GM19238 (cell line): Measurements from ENCODE around the gene FIBCD1.

Experiments
- DNase-seq: peaks from one replicate; pipeline ENCODE4 v3.0.0; 2011; ENCODE audit warnings: low spot score; ENCODE audit not compliant: insufficient read length

Gene FIBCD1

DNA sequence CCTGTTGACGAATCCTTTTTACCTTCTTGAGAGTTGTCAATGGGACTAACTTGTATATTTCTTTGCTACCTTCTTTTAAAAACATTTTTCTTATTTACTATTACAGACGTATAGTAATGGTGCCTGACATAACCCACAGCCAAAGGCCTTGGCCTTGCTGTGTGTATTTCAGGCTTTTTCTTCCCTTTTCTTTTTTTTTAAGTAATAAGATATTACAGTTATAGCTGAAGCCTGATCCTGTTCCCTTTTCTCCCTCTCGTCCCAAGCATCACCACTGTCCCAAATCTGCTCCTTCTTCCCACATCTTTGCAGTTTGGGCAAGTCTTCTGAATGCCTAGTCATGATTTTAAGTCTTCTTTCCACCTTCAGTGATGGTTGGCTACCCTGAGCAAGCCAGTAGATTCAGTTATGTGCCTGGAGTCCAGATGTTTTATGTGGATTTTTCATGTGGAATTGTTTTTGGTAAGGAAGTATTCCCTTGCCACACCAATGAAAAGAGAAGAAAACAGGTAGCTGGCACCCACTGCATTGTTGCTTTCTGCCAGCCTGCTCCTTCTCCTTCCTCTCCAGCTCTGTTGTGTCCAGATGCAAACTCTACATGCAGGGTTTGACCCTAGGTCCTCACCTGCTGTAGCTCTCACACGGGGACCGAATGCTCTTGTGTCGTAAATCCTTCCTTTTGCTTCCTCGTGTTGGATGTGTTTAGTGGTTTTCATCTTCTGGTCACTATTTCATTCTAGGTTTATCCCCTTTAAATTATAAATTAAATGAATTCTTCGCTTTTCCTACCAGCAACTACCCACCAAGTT lies 77.5 kb downstream of the FIBCD1 start:
- DNase-seq = no peak

DNA sequence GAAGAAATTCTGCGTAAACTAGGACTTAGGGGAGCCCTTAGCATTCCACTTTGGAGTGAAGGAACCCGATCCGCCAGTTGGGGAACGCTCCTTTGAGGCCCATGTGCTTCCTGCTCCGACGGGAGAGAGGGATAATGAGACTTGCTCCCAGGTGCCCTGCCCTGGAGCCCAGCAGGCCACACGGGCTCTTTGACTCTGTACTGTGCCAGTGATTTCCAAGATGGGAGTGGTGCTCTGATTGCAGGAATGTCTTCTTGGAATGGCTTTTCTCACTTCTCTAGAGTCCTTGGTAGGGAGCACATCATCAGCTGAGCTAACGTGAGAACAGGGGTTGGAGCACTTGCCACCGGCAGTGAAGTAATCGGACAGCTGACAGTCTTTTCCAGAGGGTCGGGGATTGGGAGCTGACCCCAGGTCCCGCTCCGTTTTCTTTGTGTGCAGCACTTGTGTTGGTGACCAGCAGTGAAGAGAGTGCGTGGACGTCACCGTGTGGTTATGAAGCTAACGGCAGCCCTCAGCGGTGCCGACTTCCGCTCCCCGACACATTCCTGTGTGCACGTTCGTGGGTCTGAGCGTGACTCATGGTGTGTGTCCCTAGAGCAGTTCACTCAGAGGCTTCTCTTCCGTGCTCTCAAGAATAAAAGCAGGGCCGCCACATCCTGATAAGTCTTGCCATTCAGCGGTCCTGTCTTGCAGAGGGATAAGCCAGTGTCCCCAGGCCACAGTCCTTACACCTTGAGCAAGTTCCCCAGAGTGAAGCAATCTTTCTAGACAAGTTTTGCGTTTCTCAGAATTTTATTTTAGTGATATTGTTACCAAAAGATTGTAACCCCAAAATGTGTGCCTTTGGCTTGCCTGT lies 78.4 kb downstream of the FIBCD1 start:
- no peak for DNase-seq

DNA sequence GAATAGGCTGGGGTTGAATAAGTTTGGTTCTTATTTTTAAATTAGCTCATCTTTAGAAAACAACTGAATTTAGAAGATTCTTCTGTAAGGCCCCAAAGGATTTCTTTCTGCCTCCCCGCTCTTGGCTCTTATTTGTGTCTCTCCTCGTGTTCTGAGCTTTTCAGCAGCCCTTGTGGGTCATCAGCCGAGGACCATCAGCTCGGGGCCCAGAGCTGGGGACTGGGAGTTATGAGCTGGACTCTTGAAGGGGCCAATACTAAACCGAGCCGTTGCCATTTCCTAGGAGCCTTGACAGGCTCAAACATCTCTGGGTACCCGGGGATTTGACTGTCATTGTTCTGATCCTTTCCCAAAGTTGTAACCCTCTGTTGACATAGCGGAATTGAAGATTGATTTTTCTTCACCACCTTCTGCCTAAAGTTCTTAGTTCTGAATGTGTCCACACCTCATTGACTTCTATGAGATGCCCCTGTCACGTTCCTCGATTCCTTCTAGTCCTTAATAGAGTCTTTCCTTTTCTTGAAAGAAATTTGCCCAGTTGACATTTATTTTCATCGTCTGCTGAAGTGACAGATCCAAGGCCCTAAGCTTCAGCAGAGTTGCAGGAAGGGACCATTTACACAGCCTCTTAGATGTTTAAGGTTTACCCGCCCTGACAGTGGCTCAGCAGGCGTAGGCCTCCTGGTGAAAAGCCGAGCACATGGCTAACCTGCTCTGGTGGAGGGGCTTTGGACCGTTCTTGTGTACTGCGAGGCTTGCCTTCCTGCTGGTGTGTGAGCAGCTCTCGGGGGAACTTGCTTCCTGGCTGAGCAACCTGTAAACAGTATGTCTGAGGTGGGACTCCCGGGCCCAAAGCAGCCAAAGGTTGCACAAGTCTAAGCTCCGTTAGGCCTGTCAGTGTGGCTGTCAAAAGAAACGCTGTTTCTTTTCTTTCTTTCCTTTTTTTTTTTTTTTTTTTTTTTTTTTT lies 80.0 kb downstream of the FIBCD1 start:
- no peak for DNase-seq

DNA sequence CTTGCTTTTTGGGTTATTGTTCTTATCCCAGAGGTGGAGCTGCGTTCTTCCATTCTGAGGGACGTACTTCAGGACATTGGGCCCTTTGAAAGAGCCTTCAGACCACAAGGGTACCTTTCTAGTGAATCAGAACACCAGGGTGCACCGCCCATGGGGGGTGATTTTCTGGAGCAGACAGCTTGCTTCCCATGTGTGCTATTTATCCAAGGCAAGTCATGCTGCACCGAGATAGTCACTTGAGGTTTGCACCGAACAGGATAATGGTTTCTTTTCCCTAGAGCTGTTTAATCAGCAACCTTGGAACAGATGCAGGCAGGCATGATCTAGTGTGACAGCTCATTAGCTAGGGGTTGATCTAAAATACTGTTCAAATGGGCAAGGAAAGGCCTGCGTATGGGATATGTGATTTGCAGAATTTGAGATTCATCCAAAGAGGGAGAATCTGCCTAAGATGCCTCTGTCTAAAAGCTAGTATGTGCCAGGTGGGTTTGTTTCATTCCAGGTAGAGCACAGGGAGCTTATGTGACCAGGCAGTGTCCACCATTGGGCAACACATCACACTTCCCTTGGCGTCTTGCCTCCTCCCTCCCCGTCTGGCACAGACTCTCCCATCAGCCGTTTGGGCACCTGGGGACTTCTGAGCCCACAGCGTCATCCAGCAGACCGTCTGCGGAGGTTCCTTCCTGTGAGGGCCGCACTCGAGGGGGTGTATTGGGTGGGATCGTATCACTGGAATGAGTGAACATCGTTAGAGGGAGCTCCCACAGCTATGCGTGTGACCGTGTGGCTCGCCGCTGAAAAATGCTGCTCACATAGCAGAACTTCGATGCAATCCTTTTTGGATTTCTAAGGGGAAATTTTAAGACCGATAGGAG lies 80.9 kb downstream of the FIBCD1 start:
- DNase-seq = no peak

DNA sequence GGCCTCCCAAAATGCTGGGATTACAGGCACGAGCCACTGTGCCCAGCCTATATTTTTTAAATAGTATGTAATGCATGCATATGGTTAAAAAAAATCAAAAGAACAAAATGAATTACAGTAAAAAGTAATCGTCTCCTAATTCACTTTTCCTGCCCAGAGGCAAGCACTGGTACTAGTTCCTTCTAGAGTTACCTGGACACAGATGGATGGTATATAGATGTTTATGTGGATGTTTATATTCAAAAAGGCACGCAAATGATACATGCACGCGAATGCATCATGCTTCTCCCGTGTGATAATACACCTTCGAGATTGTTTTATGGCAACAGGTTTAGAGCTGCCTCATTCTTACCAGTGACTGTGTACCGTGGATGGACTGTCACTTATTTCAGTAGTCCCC lies 82.6 kb downstream of the FIBCD1 start:
- DNase-seq = no peak

DNA sequence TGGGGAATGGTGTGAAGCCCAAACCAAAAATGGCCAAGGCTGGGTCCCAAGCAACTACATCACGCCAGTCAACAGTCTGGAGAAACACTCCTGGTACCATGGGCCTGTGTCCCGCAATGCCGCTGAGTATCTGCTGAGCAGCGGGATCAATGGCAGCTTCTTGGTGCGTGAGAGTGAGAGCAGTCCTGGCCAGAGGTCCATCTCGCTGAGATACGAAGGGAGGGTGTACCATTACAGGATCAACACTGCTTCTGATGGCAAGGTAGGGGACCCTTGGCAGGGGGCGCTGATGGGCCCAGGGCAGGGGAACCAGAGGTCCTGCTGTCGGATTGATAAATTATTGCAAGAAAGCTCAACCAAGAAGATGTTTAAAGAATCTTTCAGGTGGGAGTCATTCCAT lies 84.2 kb downstream of the FIBCD1 start:
- DNase-seq = no peak

DNA sequence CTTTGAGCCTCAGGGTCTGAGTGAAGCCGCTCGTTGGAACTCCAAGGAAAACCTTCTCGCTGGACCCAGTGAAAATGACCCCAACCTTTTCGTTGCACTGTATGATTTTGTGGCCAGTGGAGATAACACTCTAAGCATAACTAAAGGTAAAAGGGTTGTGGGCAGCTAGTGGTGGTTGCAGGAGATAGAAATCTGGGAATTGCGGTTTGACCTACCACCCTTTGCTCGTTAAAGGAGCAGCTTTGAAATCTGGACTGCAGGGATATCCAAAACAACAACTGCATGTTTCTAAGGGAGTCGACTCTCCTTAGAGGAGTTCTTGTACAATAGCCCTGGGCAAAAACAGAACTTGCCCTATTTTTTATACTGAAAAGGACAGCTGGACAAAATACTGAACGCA lies 85.0 kb downstream of the FIBCD1 start:
- DNase-seq = no peak

DNA sequence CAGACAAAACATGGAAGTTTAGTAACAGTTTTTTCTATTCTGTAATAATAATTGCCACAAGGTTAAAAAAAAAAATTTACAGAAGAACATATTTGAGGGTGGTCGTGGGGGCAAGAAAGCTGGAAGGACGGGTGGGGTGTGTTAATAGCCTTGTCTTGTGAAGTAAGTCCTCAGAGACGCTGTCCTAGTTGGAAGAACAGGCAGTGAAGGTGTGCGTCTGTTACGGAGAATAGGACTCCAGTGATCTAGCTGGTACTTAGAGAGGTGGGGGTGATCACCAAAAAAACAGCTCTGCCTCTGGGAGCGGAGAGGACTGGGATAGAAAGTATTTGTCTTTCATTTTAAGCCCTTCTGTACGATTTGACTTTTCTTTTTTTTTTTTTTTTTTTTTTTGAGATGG lies 86.2 kb downstream of the FIBCD1 start:
- DNase-seq = no peak
